T-helper 9 cell (primary cell): Measurements from ENCODE around the gene SPATA9.
"Not testable (repeated sequence)": the region's sequence is repeated elsewhere in the genome, so short reads cannot be mapped to it uniquely, and the experiment has no call there.

Experiments
- DNase-seq: peaks from one replicate; pipeline ENCODE4 v3.0.0-alpha.2; 2020

The SPATA9 gene

GRCh38 chr5:95641741-95642220 is 41.0 kb downstream of the SPATA9 start:
- no peak for DNase-seq

DNA sequence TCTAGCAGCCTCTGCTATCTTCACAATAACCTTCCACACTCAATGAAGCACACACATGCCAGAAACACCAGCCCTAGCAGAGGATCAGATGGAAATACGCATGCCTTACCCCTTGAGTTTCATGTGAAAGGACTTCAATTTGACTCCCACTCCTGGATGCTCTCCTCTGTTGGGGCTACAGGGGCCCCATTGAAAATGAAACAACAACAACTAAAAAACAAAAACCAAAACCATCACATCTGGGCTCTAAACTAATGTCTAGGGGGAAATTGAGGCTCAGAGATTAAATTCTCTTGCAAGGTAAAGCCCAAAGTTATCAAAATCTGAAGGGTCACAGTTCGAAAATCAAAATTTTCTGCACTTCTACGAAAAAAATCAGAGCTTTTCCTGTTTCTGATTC is 44.2 kb downstream of the SPATA9 start:
- no peak for DNase-seq

DNA sequence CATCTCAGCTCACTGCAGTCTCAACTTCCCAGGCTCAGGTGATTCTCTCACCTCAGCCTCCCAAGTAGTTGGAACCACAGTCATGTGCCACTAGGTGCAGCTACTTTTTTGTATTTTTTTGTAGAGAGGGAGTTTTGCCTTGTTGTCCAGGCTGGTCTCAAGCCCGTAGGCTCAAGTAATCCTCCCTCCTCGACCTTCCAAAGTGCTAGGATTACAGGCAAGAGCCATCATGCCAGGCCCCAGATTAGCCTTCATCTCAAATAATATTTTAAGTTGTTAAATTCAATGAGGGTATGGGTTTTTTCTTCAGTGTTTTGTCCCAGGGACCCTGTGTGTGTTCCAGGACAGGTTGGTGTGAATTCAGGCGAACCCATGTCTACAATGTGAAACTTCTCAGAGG is 48.7 kb downstream of the SPATA9 start:
- DNase-seq: no peak

DNA sequence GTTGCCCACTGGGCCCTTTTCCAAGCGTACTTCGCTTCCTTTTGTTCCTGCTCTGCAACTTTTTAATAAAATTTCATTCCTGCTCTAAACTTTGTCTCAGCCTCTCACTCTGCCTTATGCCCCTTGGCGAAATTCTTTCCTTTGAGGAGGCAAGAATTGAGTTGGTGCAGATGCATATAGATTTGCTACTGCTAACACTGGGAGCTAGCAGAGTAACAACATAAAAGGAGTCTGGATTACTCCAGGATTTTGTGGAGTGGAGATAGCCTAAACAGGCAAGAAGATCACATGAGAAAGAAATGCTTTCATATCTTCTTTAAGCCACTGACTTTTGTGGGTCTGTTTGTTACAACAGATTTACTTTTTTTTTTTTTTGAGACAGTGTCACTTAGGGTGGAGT is 49.1 kb downstream of the SPATA9 start:
- no peak for DNase-seq

GRCh38 chr5:95632942-95633341 is 49.8 kb downstream of the SPATA9 start:
- DNase-seq: not testable (repeated sequence)

DNA sequence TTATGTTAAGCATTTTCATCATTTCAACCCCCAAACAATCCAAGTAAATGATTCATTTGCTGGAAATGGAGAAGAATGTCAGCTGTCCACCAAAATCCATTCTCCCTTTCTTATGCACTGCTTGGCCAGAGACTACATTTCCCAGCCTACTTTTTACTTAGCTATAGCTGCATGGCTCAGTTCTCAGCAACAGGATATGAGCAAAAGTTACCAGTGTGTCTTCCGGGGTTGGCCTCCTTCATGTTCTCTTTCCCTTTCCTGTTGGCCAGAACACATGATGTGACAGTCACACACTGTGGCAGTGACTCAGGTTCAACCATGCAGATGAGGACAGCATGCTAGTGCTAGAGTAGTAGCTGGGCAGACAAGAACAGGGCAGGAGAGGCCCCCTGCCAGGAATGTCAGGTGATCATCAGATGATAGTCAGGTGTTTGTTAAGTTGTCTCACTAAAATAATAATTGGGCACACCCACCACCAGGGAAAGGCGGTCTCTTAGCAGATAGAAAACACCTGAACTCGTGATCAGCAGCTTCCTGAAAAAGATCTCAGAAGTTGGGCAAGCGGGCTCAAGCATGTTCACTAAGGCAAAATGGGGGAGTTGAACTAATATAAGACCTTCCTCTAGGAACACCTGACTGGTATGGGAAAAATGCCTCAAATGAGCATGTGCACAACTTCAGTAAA is 50.7 kb downstream of the SPATA9 start:
- peak; percentile 53 for DNase-seq

GRCh38 chr5:95631255-95631958 is 51.4 kb downstream of the SPATA9 start:
- DNase-seq: no peak

GRCh38 chr5:95630394-95630917 is 52.3 kb downstream of the SPATA9 start:
- no peak for DNase-seq

DNA sequence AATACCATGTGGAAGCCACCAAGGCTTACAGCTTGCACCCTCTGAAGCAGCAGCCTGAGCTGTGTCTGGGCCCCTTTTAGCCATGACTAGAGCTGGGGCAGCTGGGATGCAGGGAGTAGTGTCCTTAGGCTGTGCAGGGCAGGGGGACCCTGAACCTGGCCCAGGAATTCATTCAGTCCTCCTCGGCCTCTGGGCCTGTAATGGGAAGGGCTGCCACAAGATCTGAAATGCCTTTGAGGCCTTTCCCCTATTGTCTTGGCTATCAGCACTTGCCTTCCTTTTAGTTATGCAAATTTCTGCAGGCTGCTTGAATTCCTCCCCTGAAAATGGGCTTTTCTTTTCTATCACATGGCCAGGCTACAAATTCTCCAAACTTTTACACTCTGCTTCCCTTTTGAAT is 53.9 kb downstream of the SPATA9 start:
- no peak for DNase-seq

GRCh38 chr5:95627971-95628810 is 54.6 kb downstream of the SPATA9 start:
- no peak for DNase-seq

- no peak for DNase-seq
Measured at GRCh38 chr5:95626701-95627100, 56.1 kb downstream of the SPATA9 start.

GRCh38 chr5:95624368-95624767 is 58.4 kb downstream of the SPATA9 start:
- no peak for DNase-seq

- no peak for DNase-seq
Measured at GRCh38 chr5:95623706-95624105, 59.1 kb downstream of the SPATA9 start.

DNA sequence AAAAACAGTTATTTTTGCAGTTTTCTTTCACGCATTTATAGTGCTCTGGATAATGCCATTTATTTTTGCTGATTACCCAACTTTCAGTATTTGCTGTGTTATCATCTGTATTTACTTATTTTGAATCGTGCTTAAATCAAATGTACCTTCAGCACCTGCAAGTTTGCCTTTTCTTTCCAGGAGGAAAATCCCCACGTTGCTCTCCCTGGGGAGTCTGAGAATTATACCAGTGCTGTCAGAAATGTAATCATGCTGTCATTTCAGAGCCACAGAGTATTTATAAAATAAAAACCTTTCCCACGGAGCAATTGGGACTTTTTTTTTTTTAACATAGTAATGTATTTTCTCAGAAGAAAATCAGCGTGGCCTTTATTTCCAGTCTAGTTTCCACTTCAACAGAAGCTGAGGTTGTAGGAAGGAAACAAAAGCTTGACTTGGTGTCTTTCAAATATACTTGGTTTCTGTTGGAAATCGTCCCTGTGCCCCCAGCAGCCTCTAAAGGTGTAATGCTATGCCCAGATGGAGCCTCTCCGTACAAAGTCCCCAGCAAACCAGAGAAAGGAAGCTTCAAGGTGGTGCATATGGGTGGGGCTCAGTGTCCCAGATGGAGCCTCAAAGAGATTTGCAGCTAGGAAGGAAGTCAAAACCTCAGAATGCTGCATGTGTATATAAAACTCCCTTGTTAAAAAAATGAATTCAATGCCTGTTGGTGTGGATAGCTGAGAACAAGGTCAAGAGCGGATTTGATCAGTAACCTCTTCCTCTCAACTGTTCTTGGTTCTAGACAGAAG is 60.8 kb downstream of the SPATA9 start:
- DNase-seq: peak; percentile 17

- DNase-seq: peak; percentile 32
Measured at GRCh38 chr5:95620870-95621838, 61.6 kb downstream of the SPATA9 start.

- peak; percentile 49 for DNase-seq
Measured at GRCh38 chr5:95620030-95620869, 62.5 kb downstream of the SPATA9 start, which contains the start of gene GPR150. GPR150 (plus strand) TSS chr5:95620087; CDS start chr5:95620276, 189 bp downstream.

DNA sequence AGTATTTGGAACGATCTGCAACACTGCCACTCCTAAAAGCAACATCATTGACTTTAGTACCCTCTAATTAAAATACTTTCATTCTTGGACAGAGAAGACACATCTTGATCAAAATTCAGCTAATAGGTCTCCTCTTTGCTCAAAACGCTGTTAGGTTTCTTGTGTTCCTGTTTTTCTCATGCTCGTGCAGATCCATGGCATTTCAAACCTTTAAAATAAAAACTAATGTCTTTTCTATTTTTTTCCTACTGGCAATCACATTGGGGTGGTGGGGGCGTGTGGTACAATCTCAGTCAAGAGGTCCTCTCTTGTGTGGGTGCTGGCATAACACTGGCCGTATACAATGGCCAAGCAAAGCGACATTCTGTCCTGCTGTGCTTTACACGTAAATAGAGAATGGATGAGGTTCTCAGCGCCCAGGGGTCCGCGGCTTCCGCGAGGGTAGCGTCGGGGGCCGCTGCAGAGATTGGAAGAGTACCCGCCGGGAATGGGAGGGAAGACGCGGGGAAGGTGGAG is 63.2 kb downstream of the SPATA9 start:
- no peak for DNase-seq

DNA sequence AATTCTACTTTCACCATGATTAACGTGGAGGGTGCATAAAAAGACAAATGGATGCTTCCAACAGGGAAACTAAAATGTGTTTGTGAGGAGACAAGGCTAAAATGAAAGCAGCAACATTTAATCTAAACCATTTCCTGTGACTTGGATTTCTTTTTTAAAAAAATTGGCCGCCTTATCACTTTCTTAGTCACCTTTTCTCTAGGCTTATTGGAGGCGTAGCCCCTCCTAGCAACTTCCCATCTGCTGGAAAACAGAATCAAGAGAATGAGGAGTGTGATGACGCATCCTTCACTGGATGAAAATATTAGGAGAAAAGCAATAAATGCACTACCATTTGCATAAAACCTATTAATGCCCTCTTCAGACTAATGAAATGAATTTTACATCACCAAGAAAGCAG is 63.7 kb downstream of the SPATA9 start:
- DNase-seq: no peak

- DNase-seq: no peak
Measured at GRCh38 chr5:95617057-95617456, 65.7 kb downstream of the SPATA9 start.

DNA sequence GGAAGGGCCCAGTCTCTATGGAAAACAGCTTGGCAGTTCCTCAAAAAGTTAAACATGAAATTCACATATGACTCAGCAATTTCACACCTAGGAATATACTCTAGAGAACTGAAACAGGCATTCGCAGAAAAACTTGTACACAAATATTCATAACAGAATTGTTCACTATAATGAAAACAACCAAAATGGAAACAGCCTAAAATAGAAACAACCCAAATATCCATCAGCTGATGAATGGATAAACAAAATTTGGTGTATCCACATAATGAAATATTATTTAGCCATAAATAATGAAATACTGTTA is 67.7 kb downstream of the SPATA9 start:
- DNase-seq: no peak
